Measurements from ENCODE around the gene EMC1.
A peak's percentile ranks its signal among the peaks of the same experiment; 100 is the strongest.

EMC1 gene

DNA sequence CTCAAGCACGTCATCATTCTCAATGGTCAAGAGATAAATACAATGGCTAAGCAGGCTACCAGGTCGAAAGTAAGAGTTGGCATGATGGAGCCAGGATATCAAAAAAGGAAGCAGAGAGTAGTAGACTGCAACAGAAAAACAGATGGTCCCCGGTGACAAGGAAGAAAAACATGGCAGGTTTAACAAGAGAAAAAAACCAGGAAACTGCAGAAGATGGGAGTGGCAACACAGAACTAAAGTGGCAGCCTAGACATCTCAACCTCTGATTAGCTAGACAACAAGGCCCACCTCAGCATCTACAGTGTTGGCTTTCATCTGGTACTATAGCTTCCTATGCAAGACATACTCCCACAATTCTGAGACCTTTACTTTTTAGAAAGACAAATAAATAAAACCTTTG is 44.4 kb downstream of the EMC1 start:
- Histone ChIP-seq H3K9me3 (ENCODE audit: control insufficient read depth, insufficient read depth, low read depth, low read length) (no peaks in the 10 kb centered on the region), H3K27ac (ENCODE audit: extremely low read depth, low read depth, low read length) (no peak overlapping the region), H3K4me1 (ENCODE audit: control insufficient read depth, insufficient read depth, low read length) (peaks cover 7% of the 10 kb centered on the region), H3K36me3 (ENCODE audit: control insufficient read depth in 2 of 2, insufficient read depth in 1 of 2, low read length in 2 of 2) (peaks cover 0 to 10% of the 10 kb centered on the region in 2 experiments; a peak in 1 of 3 replicates), H3K4me3 (ENCODE audit: low read depth, low read length) (no peak overlapping the region)
- ChIA-PET POLR2A (no interaction called here), CTCF (interaction anchor here (0.5 kb wide), 1 partner anchor 12 kb away, joined by 3 read pairs; no protein-coding TSS in a partner anchor)
- TF ChIP-seq ZNF677 (tag by site-specific recombination; IDR thresholded peaks at IDR 0.05), result peak; percentile 85
- TF ChIP-seq ZNF302 (tag by site-specific recombination; IDR thresholded peaks at IDR 0.05; ENCODE audit: low read depth), result no peak
- no peak for TF ChIP-seq ZNF148 (tag by site-specific recombination; IDR thresholded peaks at IDR 0.05; ENCODE audit: borderline replicate concordance)
- no peak for TF ChIP-seq ZXDB (tag by site-specific recombination; IDR thresholded peaks at IDR 0.05)

- no peaks in the 10 kb centered on the region for H3K9me3 ChIP-seq (ENCODE audit: control insufficient read depth, insufficient read depth, low read depth, low read length)
- no peak overlapping the region for H3K4me3 ChIP-seq (ENCODE audit: low read depth, low read length)
- H3K4me1 ChIP-seq (ENCODE audit: control insufficient read depth, insufficient read depth, low read length), result peaks cover 3% of the 10 kb centered on the region
- ChIA-PET CTCF (no interaction called here), POLR2A (no interaction called here)
- no peak overlapping the region for H3K27ac ChIP-seq (ENCODE audit: extremely low read depth, low read depth, low read length)
- H3K36me3 ChIP-seq (ENCODE audit: control insufficient read depth in 2 of 2, insufficient read depth in 1 of 2, low read length in 2 of 2), result peaks cover 4 to 21% of the 10 kb centered on the region in 2 experiments; a peak in 2 of 3 replicates
- TF ChIP-seq ZNF292 (tag by site-specific recombination; IDR thresholded peaks at IDR 0.05; ENCODE audit: borderline replicate concordance, low read depth) (no peak), ZBTB17 (tag by site-specific recombination; IDR thresholded peaks at IDR 0.05) (no peak), ZNF701 (tag by site-specific recombination; IDR thresholded peaks at IDR 0.05) (no peak), ZNF394 (tag by site-specific recombination; IDR thresholded peaks at IDR 0.05; ENCODE audit: borderline replicate concordance) (no peak), INSM2 (tag by site-specific recombination; IDR thresholded peaks at IDR 0.05) (no peak), ZBTB1 (tag by site-specific recombination; IDR thresholded peaks at IDR 0.05) (no peak), ZBTB21 (tag by site-specific recombination; IDR thresholded peaks at IDR 0.05) (no peak)
- TF ChIP-seq, protein P1, sequence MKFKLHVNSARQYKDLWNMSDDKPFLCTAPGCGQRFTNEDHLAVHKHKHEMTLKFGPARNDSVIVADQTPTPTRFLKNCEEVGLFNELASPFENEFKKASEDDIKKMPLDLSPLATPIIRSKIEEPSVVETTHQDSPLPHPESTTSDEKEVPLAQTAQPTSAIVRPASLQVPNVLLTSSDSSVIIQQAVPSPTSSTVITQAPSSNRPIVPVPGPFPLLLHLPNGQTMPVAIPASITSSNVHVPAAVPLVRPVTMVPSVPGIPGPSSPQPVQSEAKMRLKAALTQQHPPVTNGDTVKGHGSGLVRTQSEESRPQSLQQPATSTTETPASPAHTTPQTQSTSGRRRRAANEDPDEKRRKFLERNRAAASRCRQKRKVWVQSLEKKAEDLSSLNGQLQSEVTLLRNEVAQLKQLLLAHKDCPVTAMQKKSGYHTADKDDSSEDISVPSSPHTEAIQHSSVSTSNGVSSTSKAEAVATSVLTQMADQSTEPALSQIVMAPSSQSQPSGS (tag by site-specific recombination; IDR thresholded peaks at IDR 0.05; ENCODE audit: low read depth), result no peak
Observed at GRCh38 chr1:19205845-19206244, 45.5 kb downstream of the EMC1 start.

DNA sequence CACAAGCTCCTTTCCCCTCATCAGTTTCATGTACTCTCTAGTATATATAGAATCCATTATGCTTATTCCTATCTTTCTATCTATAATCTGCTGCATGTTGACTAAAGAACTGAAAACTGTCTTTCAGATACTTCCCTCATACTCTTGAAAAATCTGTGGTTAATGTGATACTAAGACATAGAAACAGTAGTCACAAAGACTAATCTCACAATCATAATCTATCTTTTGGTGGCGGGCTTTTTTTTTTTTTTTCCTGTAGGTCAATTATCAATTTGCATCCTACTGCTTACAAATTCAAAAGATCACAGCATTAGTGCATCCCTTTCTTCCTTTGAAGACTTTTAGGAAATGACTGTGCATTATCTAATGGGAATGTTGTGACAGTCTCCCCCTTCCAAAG is 45.9 kb downstream of the EMC1 start:
- Histone ChIP-seq H3K4me1 (ENCODE audit: control insufficient read depth, insufficient read depth, low read length) (peaks cover 3% of the 10 kb centered on the region), H3K4me3 (ENCODE audit: low read depth, low read length) (no peak overlapping the region), H3K27ac (ENCODE audit: extremely low read depth, low read depth, low read length) (no peak overlapping the region), H3K9me3 (ENCODE audit: control insufficient read depth, insufficient read depth, low read depth, low read length) (no peaks in the 10 kb centered on the region), H3K36me3 (ENCODE audit: control insufficient read depth in 2 of 2, insufficient read depth in 1 of 2, low read length in 2 of 2) (peaks cover 7 to 25% of the 10 kb centered on the region in 2 experiments; a peak in 2 of 3 replicates)
- TF ChIP-seq ZIC2 (tag by site-specific recombination; IDR thresholded peaks at IDR 0.05) (no peak), ZNF549 (tag by site-specific recombination; IDR thresholded peaks at IDR 0.05) (no peak), TRIM28 (IDR thresholded peaks at IDR 0.05; ENCODE audit: borderline replicate concordance, low read length) (no peak), ZNF510 (tag by site-specific recombination; IDR thresholded peaks at IDR 0.05; ENCODE audit: insufficient replicate concordance) (no peak), ZNF184 (tag by site-specific recombination; IDR thresholded peaks at IDR 0.05) (no peak), ZNF335 (tag by site-specific recombination; conservative IDR thresholded peaks at IDR 0.05) (no peak)
- CTCF ChIA-PET, result interaction anchor here (0.7 kb wide), 1 partner anchor 99 kb away, joined by 5 read pairs; no protein-coding TSS in a partner anchor
- POLR2A ChIA-PET, result no interaction called here

All from HEK293 (cell line).